Amniotic stem cell (primary cell): ENCODE results near the gene RAPH1.
A peak's percentile ranks its signal among the peaks of the same experiment; 100 is the strongest.
"Not testable (repeated sequence)": the region's sequence is repeated elsewhere in the genome, so short reads cannot be mapped to it uniquely, and the experiment has no call there.

Experiments used
- DNase-seq: peaks from one replicate; lab custom pipeline; 2025; lab: John Stamatoyannopoulos, UW

RAPH1 gene

DNA sequence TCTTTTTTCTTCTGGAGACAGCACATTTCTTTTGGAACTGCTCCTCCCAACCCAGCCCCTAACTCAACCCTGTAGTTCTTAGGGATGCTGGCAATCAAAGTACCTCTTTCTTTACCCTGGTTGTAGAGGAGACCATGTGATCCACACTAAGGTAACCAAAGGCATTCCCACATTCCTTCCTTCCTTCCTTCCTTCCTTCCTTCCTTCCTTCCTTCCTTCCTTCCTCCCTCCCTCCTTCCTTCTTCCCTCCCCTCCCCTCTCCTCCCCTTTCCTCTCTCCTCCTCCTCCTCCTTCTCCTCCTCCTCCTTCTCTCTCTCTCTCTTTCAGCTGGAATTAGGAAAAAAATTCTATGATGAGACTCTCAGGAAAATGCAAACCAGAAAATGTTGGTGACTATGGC, 13.8 kb upstream of the RAPH1 start:
- DNase-seq, result no peak

DNA sequence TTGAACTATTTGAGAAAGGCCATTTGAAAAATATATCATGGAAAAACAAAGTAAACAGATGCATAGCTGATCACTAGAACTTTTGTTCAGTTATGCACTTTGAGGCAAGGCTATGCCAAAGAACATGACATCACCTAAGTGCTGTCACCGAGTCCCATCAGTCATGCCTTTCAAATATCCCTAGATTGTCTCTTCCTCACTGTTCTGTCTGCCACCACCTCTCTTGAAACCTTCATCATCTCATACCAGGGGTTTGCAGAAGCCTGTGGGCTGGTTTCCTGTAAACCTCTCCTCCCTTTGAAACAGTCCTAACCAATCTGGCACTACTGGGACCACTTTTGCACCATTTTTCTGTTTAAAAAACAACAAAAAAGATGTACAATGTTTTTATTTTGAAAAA, 12.3 kb upstream of the RAPH1 start:
- DNase-seq, result no peak

DNA sequence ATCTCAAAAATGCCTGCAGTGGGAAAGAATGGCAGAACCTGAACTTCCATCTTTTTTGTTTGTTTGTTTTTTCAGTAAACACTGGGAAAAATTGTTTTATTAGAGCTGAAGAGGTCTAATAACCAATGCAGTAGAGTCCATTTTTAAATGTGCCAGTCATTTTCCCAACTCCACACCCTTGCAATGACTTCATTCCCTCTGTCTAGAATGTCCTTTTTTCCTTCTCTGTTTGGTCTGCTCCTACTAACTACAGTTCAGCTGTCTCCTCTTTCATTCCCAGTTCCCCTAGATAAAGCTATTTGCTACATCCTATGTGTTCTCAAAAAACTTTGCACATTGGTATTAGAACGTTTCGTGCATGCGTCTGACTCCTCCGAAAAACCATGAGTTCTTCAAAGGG, 9.3 kb upstream of the RAPH1 start:
- no peak for DNase-seq

DNA sequence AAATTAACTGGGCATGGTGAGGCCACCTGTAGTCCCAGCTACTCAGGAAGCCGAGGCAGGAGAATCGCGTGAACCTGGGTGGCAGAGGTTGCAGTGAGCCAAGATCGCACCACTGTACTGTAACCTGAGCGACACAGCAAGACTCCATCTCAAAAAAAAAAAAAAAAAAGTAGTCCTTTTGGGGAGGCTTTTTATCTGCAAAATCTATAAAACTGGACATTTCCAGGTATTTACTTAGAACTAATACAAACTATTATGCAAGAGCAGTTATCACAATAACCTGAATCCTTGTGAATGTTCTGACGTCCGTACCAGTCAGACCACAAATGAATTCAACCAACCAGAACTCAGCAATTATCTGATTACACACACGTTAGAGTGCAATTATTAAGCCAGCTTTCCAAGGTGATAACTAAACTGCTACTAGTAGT, 8.8 kb upstream of the RAPH1 start:
- no peak for DNase-seq

DNA sequence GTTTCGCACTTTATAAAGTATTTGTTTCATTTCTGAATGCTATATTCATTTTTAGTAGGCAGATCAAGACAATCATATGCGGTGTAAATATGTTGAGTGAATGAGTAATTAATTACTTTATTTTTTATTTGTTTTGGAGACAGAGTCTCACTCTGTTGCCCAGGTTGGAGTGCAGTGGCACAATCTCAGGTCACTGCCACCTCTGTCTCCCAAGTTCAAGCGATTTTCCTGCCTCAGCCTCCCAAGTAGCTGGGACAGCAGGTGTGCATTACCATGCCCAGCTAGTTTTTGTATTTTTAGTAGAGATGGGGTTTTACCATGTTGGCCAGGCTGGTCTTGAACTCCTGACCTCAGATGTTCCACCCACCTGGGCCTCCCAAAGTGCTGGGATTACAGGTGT, 5.5 kb upstream of the RAPH1 start:
- not testable (repeated sequence) for DNase-seq

DNA sequence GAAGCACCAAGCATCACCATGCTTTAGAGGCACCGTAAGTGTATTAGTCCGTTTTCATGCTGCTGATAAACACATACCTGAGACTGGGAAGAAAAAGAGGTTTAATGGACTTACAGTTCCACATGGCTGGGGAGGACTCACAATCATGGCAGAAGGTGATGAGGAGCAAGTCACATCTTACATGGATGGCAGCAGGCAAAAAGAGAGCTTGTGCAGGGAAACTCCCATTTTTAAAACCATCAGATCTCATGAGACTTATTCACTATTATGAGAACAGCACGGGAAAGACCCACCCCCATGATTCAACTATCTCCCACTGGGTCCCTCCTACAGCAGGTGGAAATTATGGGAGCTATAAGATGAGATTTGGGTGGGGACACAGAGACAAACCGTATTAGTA, 3.1 kb upstream of the RAPH1 start:
- DNase-seq, result not testable (repeated sequence)

DNA sequence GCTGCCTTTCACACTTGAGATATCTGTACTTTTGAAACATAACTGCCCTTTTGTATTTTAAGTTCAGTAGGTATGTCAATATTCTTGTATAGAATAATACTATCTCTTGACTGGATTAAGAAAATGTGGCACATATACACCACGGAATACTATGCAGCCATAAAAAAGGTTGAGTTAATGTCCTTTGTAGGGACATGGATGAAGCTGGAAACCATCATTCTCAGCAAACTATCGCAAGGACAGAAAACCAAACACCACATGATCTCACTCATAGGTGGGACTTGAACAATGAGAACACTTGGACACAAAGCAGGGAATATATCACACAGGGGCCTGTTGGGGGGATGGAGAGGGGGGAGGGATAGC, 1.5 kb upstream of the RAPH1 start:
- DNase-seq, result not testable (repeated sequence)

DNA sequence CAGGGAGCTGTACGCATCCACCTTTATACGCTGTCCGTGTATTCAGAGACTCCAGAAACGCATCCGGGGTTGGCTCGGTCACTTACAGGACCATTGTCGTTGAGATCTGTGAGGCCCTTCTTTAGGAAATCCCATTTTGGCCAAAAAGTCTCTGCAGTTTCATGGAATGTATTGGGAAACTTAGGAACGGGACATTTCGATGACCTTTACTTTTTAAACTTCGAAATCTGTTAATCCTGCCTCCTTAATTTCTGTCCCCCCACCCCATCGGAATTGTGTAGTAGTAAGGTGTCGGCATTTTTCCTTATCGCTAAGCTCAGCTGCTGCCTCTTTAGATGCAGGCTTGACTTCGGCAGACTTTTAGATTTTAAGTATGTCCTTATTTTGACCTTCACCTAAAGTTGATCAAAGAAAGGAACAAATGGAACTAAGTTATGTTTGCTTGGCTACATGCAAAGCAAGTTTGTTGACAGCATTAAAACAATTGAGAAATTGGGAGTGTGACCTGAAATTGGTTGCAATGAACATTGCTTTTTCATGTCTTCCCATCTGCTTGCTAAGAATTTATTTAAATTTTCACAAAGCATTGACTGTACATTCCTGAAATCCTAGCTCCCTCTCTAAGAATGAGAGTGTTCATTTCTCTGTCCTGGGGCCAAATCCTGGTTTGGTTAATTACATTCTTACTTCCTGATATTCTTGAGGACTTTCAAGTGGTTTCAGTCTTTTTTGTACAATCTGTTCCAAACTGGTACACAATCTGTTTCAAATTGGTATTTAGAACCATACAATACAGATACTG, 884 bp upstream of the RAPH1 start:
- peak; percentile 10 for DNase-seq

DNA sequence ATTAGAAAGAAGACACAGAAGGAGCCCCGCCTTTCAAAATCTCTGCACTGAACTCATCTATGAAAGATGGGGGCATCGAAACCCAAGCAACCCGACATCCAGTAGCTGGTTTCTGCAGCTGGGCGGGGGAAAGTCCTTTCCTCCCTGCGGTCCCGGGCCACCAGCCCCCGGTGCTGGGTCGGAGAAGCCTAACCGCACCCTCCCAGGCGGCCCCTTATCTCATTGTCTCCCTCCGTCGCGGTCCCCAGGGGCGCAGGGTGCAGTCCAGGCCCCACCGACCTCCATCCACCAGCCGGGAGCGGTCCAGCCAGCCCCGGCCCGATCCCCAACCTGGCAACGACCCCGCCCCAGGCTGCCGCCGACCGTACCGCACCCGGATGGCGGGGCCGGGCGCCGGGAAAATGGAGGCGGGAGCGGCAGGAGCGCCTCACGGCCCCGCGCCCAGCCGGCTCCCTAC, 452 bp downstream of the RAPH1 start:
- no peak for DNase-seq

DNA sequence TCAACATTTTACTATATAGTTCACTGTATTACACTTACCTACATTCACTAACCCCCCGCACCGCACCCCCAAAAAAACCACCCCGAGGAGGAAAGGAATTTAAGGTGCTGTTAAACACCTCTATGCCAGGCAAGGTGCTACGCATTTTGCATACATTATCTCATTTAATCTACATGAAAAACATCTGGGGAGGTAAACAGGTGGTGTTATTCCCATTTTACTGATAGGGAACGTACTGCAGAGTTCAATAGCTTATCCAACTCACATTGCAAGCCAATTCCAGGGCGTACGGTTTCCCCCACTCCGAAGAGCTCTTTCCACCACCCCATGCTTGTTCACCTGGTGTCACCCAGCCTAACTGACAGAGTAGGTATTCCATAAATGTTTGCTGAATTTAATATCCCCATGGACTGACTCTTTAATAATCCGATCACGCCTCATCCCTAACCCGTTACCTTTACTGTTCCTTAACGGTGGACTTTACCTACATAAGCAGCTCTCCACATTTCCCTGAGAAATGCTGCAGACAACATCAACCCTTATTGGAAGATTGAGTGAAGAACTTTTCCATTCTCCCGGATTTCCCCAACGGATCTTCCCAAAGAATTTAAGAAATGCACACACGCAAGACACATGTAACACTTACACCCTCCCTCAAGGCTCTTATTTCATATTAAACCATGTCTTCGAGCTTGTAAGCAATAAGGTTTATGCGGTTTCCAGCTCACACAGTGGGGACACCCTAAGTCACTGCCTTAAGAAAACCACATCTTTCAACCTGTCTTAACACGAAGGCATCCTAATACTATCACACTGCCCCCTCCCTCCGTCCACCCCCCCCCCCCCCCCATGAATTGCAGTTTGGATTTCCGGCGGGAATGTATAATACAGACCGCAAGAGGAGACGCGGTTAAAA, 1.2 kb downstream of the RAPH1 start:
- DNase-seq, result peak; percentile 34

DNA sequence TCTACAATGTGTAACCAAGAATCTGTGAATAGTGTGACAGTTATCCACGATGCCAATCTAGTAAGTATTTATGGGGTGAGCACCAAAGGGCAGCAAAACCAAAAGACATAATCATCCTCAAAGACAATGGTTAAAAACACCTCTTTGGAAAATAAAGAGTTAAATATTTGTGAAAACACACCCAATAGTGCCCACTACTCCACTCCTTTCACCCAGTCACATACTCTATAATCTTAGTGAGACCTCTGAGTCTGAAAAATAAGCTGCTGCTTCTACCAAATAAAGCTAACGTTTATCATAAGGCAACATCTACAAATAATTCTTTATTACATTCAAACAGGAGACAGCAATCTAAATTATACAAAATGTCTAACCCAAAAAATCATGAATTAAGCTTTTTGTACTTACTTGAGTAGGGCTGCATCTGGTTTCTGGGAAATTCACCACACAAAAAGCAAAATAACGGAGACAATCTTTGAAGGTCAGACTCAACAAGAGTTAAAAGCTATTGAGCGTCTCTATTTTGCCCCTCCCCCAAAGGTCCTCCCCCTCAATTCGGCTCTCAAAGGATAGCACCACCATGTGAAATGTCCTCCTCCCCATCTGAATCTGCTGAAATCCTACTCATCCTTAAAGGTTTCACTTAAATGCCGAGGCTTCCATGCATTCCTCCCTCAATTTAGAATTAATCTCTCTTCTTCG, 2.0 kb downstream of the RAPH1 start:
- no peak for DNase-seq

DNA sequence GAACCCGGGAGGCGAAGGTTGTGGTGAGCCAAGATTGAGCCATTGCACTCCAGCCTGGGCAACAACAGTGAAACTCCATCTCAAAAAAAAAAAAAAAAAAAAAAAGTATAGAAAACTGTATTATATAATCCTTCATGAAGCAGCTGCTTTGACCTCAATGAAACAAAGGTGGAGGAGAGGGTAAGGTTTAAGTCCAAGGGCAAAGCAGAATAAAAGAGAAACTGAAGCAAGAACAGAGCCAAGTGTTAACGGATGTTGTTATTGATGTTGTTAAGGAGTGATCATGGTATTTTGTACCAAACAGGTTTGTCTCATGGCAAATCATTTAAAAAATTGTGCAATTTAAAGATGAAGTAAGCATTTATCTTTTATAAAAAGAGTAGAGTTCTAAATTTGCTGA, 7.4 kb downstream of the RAPH1 start:
- DNase-seq, result no peak

DNA sequence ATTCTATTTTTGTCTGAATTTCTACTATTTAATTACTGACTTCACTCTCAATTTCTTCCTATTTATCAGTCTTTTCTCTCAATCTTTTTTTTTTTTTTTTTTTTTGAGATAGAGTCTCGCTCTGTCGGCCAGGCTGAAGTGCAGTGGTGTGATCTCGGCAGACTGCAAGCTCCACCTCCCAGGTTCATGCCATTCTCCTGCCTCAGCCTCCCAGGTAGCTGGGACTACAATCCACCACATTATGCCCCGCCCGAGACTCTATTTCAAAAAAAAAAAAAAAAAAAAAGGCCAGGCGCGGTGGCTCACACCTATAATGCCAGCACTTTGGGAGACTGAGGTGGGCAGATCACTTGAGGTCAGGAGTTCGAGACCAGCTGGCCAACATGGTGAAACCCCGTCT, 21.8 kb downstream of the RAPH1 start:
- DNase-seq, result not testable (repeated sequence)

DNA sequence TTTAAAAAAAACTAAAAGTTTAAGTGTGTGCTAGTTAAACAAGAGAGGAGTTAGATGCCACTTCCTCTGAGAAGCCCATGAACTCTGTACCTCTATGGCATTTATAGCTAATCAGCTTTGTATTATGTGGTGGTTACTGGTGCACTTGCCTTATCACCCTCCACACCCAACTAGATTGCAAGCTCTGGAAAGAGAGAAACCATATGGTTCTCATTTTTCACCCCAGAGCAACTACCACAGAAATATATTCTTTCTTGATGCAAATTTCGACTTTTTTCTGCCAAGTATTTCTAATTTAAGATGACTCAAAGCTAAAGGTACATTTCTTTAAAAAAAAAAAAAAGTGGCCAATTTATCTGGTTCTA, 24.2 kb downstream of the RAPH1 start:
- DNase-seq, result no peak

DNA sequence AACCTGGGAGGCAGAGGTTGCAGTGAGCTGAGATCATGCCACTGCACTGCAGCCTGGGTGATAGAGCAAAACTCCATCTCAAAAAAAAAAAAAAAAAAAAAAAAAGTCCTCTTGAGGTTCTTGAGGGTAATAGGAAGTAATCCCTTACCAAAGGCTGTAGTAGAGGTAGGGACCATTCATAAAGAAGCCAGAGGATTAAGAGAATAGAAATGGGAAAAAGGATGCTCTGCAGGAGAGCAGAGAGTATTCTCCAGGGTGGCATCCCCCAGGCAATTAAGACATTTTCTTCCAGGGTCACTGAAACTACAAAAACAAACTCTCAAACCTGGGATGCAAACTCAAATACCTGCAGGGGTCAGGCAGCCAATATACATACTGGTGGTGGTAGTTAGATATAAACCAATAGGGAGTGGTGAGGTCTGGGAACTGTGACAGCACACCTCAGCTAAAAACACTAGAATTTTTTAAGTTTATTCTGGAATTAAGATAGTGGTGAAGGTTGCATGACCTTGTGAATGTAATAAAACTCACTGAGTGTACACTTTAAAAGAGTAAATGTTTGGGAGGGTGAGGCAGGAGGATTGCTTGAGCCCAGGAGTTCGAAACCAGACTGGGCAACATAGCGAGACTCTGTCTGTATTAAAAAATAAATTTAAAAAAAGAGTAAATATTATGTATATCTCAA, 24.7 kb downstream of the RAPH1 start:
- no peak for DNase-seq

DNA sequence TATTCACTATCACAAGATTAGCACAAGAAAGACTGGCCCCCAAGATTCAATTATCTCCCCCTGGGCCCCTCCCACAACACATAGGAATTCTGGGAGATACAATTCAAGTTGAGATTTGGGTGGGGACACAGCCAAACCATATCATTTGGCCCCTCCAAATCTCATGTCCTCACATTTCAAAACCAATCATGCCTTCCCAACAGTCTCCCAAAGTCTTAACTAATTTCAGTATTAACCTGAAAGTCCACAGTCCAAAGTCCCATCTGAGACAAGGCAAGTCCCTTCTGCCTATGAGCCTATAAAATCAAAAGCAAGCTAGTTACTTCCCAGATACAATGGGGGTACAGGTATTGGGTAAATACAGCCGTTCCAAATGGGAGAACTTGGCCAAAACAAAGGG, 31.6 kb downstream of the RAPH1 start:
- DNase-seq, result not testable (repeated sequence)

DNA sequence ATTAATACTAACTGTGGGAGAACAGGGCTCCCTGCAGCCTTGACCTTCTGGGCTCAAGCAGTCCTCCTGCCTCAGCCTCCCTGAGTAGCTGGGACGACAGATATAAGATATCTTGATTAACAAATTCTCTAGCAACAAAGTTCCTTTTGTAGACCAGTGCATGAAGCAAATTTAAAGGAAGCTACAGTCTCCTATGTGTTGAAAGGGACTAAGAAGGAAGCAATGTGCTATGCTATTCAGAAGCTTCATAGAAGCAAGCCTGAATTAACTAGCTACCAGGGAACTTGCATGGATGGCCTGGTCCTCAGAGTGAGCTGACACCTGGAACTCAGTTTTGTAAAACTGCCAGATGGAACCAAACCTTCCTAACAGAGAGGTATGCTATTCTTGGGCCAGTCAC, 33.2 kb downstream of the RAPH1 start:
- DNase-seq, result no peak

DNA sequence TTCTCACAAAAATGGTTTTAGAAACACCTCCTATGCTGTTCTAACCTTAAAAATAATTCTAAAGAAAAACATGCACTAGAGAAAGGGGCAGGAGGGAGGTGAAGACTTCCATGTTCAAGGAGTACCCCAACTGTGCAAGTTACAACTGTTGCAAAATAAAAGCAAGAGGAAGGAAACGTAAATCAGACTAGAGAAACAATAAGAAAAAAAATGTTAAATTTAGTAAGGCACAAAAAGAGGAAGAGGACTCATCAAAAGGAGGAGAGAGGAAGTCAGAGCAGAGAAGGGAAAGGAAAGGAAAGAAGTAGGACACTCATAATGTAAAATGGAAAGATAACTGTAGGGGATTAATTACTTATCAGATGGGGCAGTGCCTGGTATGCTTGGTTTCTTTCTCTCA, 34.1 kb downstream of the RAPH1 start:
- DNase-seq, result no peak

DNA sequence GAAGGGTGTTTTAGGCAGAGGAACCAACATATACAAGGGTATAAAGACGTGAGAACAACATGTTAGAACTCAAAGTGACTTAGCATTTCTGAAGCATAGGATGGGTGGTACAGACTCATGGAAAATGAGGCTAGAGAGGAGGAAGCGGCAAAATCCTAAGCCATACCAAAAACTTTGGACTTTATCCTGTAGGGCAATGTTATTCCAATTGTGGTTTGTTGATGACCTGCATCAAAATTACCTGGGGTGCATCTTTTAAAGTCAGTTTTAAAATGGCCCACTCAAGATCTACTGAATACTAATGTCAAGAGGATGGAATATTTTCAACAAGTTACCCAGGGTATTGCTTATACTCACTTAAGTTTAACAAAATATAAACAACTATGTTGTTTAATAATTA, 34.8 kb downstream of the RAPH1 start:
- no peak for DNase-seq

DNA sequence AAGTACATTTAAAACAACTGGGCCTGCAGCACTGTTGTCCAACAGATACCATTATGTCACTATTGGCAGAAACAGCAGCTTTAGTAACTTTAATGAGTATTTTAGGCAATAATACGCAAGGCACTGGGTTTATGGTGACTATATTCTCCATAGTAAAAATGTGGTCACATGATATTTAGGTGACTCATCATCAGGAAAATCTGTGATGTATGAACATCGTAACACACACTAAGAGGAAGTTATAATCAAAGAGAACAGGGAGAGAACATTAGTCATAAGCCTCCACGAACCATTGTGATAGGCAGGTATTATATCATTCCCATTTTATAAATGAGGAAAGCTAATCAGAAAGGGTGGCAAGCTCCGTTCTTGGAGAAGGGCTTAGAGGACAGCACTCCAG, 36.9 kb downstream of the RAPH1 start:
- DNase-seq, result no peak

DNA sequence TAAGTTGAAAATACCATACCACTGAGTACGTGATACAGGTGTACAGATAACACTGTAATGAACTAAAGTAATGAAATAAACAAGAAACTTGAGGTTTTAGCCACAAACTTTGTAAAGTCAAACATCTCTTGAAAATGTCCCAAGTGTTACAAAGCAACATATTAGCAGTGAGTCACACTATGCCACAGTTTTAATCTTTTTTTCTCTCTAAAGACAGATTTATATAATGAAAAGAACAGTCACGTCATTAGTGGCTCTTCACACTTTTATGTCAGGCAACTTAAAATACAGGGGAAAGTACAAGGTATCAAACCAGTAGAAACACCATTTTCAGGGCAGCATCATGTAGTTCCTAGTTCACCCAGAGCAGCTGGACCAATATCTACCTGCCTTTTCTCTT, 42.1 kb downstream of the RAPH1 start:
- no peak for DNase-seq

DNA sequence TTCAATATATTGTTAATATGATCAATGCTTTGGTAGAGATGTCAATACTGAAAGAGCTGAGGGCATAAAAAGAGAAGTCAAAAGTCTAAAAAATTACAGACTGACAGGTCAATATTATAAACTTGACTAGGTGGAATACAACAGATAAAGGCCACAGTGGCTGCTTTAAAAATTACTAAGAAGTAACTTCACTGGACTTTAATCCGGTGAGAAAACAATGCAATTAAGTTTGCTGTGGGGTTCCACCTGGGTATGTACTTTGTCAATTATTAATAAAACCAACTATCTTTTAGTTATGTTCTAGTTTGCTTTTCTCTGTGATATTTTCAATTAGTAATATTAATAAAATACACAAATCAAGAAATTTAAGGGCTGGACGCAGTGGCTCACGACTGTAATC, 44.7 kb downstream of the RAPH1 start:
- no peak for DNase-seq
